GM23248 (cell line): Measurements from ENCODE around the gene RFWD3.

Experiments used
- EZH2 ChIP-seq: fragments of 200-600 bp; sonication (generic); IDR thresholded peaks from 2 replicates; pipeline ENCODE4 v1.6.1; 2018; ENCODE audit warnings: antibody characterized with exemption, mild to moderate bottlenecking; ENCODE audit not compliant: insufficient read depth, poor library complexity, severe bottlenecking
- EZH2phosphoT487 ChIP-seq: fragments of 200-600 bp; sonication (generic); IDR thresholded peaks from 2 replicates; pipeline ENCODE4 v1.6.1; 2018; ENCODE audit warnings: antibody characterized with exemption, moderate library complexity, mild to moderate bottlenecking, low read depth; ENCODE audit not compliant: insufficient read depth

DNA sequence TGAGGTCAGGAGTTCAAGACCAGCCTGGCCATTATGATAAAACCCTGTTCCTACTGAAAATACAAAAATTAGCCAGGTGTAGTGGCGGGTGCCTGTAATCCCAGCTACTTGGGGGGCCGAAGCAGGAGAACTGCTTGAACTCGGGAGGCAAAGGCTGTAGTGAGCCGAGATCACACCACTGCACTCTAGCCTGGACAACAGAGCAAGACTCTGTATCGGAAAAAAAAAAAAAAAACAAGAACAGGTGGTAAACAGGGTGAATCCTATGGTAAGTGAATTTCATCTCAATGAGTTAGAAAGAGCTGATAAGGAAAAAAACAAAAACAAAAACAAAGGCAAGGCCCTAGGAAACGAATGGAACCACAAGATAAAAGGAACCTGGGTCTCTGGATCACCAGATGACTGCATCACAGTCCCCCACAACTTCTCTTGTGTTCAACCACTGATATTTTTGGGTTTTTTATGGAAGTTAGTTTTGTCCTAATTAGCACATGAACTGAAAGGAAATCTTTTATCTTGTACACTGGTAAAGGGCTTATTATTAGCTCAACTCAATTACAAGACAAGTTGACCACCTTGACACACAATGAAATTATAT, 80.7 kb downstream of the RFWD3 start:
- no peak for TF ChIP-seq EZH2
- TF ChIP-seq EZH2phosphoT487: no peak
